Esophagus squamous epithelium (tissue), 4 donors: ENCODE results near the gene ZNF609.

Source experiments
- CTCF ChIP-seq, 6 experiments: fragments of 450-650 bp in 4 of 6; fragments of 200-600 bp in 2 of 6; sonication (generic) in 2 of 6; IDR thresholded peaks; one replicate each; pipeline ENCODE4 v1.5.1; 2016 to 2019; ENCODE audit warnings: antibody characterized with exemption in 6 of 6, mild to moderate bottlenecking in 4 of 6, moderate library complexity in 4 of 6
- POLR2A ChIP-seq, 4 donors: fragments of 450-650 bp; IDR thresholded peaks; one replicate each; pipeline ENCODE4 v1.6.1; 2017; ENCODE audit warnings: antibody characterized with exemption in 4 of 4, mild to moderate bottlenecking in 4 of 4, moderate library complexity in 3 of 4

GRCh38 chr15:64462492-64462891 lies 2.1 kb downstream of the ZNF609 start:
- TF ChIP-seq CTCF (IDR thresholded peaks at IDR 0.05), result no peak
- TF ChIP-seq POLR2A (IDR thresholded peaks at IDR 0.05), result no peak
